Right renal cortex interstitium (tissue), 3 donors: Measurements from ENCODE around the gene TP53TG3D. TPM values are rescaled to one million over a fixed set of nuclear protein-coding genes. Genes with fewer than 3 reads are reported as not detected.
"Not testable (repeated sequence)": the region's sequence is repeated elsewhere in the genome, so short reads cannot be mapped to it uniquely, and the experiment has no call there.

Experiments used
- DNase-seq, 3 donors: peaks; one replicate each; pipeline ENCODE4 v3.0.0-alpha.2; 2013; ENCODE audit warnings: low read depth in 3 of 3, low spot score in 2 of 3
- polyA plus RNA-seq, 3 donors: library from polyadenylated mRNA; unstranded; fragments of 120-200 nt; gene quantifications; one replicate each; pipeline ENCODE4 v1.2.1, GENCODE V29; 2013; ENCODE audit not compliant: insufficient read length in 3 of 3

The TP53TG3D gene
- polyA plus RNA-seq = under 1 TPM in 2 of 3 donors, not detected in 1; 0.49 to 0.89 TPM

GRCh38 chr16:32252986-32253385 lies at the start of gene TP53TG3D:
TP53TG3D (plus strand) TSS chr16:32253286; CDS start chr16:32253354, 68 bp downstream.
- not testable (repeated sequence) for DNase-seq

DNA sequence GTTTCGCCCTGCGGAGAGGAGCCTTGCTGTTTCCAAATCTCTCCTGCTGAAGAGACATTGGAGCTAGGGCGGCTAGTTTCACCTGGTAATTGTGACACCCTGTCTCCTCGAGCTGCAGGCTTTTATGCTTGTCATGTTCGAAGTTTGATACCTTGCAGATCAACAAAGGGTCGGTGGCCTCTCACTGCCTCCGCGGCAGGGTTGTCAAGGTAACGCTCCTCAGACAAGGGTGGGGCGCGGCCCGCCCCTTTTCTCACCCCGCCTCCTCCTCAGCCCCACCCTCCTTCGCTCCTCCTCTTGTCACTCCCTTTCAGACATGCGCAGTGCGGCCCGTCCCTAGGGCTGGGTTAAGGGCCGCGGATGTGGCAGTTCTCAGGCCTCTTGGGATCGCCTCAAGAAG lies 421 bp downstream of the TP53TG3D start:
- not testable (repeated sequence) for DNase-seq

- not testable (repeated sequence) for DNase-seq
These were observed 8.4 kb downstream of the TP53TG3D start for GRCh38 chr16:32261526-32261925.

DNA sequence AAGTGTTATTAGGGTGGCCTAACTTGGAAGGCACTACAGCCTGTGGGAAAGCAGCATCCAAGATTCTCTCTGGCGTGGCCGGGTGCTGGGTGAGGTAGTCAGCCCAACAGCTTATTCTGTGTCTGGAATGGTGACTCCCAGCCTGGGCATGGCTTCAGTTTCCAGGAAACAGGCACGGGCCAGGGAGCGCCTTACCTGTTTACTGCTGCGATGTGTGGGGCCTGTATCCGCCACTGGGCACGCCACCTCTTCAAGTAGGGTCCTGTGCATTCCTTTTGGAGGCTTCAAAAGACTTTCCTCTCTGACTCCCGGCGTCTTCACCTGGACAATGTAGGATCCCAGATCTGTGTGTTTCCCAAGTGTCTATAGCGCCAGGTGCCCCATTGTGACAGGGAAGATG lies 10.5 kb downstream of the TP53TG3D start:
- DNase-seq = not testable (repeated sequence)

DNA sequence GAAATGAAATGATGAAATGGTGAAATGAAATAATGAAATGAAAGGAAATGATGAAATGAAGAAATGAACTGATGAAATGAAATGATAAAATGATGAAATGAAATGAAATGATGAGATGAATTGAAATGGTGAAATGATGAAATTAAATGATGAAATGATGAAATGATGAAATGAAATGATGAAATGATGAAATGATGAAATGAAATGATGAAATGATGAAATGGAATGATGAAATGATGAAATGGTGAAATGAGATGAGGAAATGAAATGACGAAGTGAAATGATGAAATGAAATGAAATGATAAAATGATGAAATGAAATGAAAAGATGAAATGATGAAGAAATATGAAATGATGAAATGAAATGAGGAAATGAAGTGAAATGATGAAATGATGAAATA lies 28.8 kb downstream of the TP53TG3D start:
- not testable (repeated sequence) for DNase-seq

DNA sequence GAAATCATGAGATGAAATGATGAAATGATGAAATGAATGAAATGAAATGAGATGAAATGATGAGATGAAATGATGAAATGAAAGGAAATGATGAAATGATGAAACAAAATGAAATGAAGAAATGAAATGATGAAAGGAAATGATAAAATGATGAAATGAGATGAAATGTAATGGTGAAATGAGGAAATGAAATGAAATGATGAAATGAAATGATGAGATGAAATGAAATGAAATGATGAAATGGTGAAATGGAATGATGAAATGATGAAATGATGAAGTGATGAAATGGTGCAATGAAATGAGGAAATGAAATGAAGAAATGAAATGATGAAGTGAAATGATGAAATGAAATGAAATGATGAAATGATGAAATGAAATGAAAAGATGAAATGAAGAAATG lies 29.9 kb downstream of the TP53TG3D start:
- not testable (repeated sequence) for DNase-seq

DNA sequence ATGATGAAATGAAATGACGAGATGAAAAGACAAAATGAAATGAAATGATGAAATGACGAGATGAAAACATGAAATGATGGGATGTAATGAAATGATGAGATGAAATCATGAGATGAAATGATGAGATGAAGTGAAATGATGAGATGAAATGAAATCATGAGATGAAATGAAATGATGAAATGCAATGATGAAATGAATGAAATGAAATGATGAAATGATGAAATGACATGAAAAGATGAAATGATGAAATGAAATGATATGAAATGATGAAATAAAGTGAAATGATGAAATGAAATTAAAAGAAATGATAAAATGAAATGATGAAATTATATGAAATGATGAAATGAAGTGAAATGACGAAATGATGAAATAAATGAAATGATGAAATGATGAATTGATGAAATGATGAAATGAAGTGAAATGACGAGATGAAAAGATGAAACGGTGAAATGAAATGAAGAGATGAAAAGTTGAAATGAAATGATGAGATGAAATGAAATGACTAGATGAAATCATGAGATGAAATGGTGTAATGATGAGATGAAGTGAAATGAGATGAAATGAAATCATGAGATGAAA lies 30.9 kb downstream of the TP53TG3D start:
- not testable (repeated sequence) for DNase-seq

DNA sequence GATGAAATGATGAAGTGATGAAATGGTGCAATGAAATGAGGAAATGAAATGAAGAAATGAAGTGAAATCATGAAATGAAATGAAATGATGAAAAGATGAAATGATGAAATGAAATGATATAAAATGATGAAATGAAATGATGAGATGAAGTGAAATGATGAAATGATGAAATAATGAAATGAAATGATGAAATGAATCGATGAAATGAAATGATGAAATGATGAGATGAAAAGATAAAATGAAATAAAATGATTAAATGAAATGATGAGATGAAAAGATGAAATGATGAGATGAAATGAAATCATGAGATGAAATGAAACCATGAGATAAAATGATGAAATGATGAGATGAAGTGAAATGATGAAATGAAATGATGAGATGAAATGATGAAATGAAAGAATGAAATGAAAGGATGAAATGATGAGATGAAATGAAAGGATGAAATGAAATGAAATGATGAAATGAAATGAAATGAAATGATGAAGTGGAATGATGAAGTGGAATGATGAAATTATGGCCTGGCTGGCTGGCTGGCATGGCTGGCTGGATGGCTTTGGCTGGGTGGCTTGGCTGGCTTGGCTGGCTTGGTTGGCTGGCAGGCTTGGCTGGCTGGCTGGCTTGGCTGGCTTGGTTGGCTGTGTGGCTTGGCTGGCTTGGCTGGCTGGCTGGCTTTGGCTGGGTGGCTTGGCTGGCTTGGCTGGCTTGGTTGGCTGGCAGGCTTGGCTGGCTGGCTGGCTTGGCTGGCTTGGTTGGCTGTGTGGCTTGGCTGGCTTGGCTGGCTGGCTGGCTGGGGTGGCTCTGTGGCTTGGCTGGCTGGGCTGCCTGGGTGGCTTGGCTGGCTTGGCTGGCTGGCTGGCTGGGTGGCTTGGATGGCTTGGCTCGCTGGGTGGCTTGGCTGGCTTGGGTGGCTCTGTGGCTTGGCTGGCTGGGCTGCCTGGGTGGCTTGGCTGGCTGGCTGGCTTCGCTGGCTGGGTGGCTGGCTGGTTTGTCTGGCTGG lies 32.0 kb downstream of the TP53TG3D start:
- not testable (repeated sequence) for DNase-seq

GRCh38 chr16:32286193-32286592 lies 33.1 kb downstream of the TP53TG3D start:
- not testable (repeated sequence) for DNase-seq

DNA sequence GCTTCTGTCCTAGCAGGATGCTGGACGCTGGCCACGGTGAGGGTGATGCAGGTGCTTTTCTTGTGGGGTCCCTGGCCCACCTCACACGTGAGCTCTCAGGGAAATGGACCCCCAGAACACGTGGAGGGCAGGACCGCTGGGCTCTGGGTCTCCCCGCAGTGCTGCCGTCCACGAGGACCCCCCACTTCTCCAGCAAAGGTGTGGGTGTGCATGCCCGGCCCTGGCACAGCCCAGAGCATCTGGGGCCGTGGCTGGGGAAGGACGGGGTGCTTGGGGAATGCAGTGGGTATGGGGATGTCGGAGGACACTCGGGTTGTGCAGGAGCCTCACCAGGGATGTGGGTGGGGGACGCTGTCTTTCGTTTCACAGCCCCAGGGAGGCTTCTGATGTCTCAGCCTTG lies 34.7 kb downstream of the TP53TG3D start:
- not testable (repeated sequence) for DNase-seq

GRCh38 chr16:32289197-32289596 lies 36.1 kb downstream of the TP53TG3D start:
- DNase-seq = not testable (repeated sequence)

GRCh38 chr16:32302776-32303175 lies 49.7 kb downstream of the TP53TG3D start:
- not testable (repeated sequence) for DNase-seq
